HG03565 (cell line): ENCODE data around the gene PTPN23.

Source experiments
- ATAC-seq: cut with Tn5 transposase; IDR thresholded peaks from one replicate; pipeline ENCODE4 v1.9.1; 2021; ENCODE audit warnings: mild to moderate bottlenecking, moderate library complexity; ENCODE audit not compliant: unreplicated experiment

The PTPN23 gene

GRCh38 chr3:47404955-47405790 lies 24.4 kb downstream of the PTPN23 start:
- ATAC-seq, result no peak

GRCh38 chr3:47405820-47406761 lies 25.3 kb downstream of the PTPN23 start:
- ATAC-seq, result no peak

GRCh38 chr3:47406762-47407149 lies 25.9 kb downstream of the PTPN23 start:
- ATAC-seq, result no peak

GRCh38 chr3:47407237-47407636 lies 26.4 kb downstream of the PTPN23 start:
- no peak for ATAC-seq

- ATAC-seq, result no peak
Observed at GRCh38 chr3:47407896-47408838, 27.3 kb downstream of the PTPN23 start.

- ATAC-seq, result no peak
Observed at GRCh38 chr3:47408839-47409229, 28.0 kb downstream of the PTPN23 start.

- no peak for ATAC-seq
Observed at GRCh38 chr3:47409284-47409683, 28.5 kb downstream of the PTPN23 start.

- no peak for ATAC-seq
Observed at GRCh38 chr3:47409688-47410416, 29.0 kb downstream of the PTPN23 start.

GRCh38 chr3:47410417-47410720 lies 29.5 kb downstream of the PTPN23 start:
- ATAC-seq, result no peak

GRCh38 chr3:47410801-47411646 lies 30.2 kb downstream of the PTPN23 start:
- ATAC-seq, result no peak

GRCh38 chr3:47411696-47412452 lies 31.1 kb downstream of the PTPN23 start:
- no peak for ATAC-seq

GRCh38 chr3:47412453-47412756 lies 31.6 kb downstream of the PTPN23 start:
- ATAC-seq, result no peak

GRCh38 chr3:47412842-47413520 lies 32.2 kb downstream of the PTPN23 start:
- no peak for ATAC-seq

GRCh38 chr3:47413751-47414150 lies 32.9 kb downstream of the PTPN23 start:
- ATAC-seq, result no peak

GRCh38 chr3:47414161-47414564 lies 33.3 kb downstream of the PTPN23 start:
- no peak for ATAC-seq

GRCh38 chr3:47414666-47415587 lies 34.1 kb downstream of the PTPN23 start:
- no peak for ATAC-seq

GRCh38 chr3:47416041-47416440 lies 35.2 kb downstream of the PTPN23 start:
- ATAC-seq, result no peak
